GM10266 (cell line): Measurements from ENCODE around the gene THAP6.
A peak's percentile ranks its signal among the peaks of the same experiment; 100 is the strongest.

ENCODE experiments used
- DNase-seq: peaks from one replicate; pipeline ENCODE4 v3.0.0; 2012; ENCODE audit errors: extremely low spot score
- TF ChIP-seq, protein P1 (sequence below): IDR thresholded peaks from 2 replicates; pipeline ENCODE4 v1.5.1; 2012; ENCODE audit warnings: mild to moderate bottlenecking, low read depth; ENCODE audit not compliant: control insufficient read depth, insufficient read depth; ENCODE audit errors: missing control alignments

Gene THAP6

DNA sequence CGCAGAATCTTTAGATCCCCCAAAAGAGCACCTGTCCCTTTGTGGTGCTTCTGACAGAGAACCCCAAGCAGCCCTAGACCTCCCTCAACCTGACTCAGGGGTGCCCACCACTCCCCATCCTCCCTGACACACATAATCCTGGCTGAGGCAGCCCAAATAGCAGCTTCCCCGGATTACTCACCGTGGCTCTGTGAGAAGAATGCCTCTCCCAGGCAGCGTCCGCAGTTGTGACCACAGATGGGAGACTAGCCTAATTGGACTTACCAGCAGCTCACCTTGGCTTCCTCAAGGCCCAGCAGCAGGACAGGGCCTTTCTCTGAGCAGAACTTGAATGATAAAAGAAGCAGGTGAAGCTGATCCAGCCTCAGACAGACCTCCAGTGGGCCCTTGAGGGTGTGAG, 31.3 kb downstream of the THAP6 start:
- no peak for DNase-seq
- TF ChIP-seq, protein P1, sequence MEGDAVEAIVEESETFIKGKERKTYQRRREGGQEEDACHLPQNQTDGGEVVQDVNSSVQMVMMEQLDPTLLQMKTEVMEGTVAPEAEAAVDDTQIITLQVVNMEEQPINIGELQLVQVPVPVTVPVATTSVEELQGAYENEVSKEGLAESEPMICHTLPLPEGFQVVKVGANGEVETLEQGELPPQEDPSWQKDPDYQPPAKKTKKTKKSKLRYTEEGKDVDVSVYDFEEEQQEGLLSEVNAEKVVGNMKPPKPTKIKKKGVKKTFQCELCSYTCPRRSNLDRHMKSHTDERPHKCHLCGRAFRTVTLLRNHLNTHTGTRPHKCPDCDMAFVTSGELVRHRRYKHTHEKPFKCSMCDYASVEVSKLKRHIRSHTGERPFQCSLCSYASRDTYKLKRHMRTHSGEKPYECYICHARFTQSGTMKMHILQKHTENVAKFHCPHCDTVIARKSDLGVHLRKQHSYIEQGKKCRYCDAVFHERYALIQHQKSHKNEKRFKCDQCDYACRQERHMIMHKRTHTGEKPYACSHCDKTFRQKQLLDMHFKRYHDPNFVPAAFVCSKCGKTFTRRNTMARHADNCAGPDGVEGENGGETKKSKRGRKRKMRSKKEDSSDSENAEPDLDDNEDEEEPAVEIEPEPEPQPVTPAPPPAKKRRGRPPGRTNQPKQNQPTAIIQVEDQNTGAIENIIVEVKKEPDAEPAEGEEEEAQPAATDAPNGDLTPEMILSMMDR: no peak

DNA sequence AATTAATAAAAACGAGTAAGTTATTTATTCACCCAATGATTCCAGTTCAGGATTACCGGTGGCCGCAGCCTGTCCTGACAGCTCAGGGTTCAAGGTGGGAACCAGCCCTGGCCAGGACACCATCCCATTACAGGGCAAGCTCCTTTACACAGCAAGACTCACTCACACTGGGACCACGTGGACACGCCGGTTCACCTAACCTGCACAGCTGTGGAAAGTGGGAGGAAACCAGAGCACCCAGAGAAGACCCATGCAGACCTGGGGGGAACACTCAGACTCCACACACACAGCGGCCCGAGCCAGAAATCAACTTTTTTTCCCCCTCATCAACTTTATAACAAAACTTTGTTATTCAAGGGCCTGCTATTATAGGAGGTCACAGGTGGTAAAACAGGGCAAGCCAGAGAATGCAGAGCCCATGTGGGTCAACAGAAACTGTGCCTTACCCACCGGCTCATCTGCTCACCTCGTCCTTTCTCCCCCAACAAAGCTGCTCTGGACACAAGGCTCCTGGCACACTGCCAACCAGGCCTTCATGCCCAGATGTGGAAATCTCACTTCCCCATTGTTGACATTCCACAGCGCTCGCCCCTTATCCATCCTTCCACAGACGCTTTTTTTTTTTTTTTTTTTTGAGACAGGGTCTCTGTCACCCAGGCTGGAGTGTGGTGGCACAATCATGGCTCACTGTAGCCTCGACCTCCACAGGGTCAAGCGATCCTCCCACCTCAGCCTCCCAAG, 33.5 kb downstream of the THAP6 start:
- TF ChIP-seq, protein P1: no peak
- no peak for DNase-seq

DNA sequence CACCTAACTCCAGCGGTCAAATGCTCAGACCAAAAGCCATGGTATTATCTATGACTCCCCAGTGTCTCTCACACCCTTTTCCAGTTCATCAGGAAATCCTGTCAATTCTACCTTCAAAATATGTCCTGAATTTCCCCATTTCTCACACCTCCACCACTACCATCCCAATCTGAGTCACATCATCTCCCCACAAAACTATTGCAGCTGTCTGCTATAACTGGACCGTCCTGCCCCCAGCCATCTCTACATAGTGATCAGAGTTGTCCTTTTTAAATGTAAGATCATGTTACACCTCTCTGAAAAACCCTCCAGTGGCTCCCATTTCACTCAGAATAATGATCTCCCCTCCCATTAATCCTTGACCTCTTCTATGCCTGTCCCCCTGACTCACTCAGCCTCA, 34.7 kb downstream of the THAP6 start:
- no peak for DNase-seq
- TF ChIP-seq, protein P1: no peak

DNA sequence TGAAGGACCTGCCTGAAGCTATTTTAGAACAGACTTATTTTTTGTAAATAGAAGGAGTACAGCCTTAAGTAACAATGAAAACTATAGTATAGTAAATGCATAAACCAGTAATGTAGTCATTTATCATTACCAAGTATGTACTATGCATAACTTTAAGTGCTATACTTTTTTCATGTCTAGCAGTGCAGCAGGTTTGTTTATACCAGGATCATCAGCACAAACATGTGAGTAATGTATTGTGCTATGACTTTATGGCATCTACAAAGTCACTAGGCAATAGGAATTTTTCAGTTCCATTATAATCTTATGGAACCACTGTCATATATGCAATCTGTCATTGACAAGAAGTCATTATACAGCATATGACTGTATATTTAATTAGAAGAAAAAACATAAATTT, 38.2 kb downstream of the THAP6 start:
- TF ChIP-seq, protein P1: no peak
- no peak for DNase-seq

DNA sequence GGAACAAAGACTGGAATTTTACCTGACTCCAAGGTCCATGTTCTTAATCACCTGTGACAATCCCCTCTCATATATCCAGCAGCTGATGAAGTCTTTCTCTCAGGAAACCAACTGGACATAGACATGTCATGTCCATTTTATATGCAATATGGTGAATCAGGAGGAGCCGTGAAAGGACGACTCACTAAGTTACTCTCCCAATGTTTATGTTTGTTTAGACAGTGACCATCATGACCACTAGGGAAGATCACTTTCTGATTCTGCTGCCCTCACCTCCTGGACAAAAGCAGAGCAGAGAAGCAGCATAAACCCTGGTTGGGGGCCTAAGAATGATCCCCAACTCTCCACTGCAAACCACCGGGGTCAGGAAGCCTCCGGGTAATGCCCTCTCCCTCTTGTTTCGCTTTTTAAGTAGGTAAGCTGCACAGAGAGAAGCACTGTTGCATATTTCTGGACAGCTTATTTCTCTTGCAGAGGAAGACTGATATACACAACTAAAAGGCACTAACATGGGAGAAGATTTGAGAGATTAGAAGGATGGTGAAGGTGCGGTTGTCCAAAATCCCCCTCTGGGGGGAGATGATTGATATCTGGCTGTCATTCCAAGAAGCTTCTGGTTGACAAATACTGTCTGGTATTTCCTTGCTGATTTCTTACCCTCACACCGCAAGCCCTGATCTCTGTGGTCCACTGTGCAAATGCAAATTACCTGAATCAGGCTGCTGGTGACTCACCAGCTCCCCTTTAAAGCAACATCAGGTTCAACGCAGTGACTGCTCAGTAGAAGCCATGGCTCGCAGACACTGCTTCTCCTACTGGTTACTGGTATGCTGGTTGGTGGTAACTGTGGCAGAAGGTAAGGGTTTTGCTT, 41.3 kb downstream of the THAP6 start, which contains the start of gene ODAPH:
ODAPH (plus strand) TSS at position 773 of the 871 bp plus-strand sequence; CDS start at position 790, 17 bp downstream.
- DNase-seq: peak; percentile 10
- TF ChIP-seq, protein P1: no peak

- TF ChIP-seq, protein P1: no peak
- no peak for DNase-seq
Measured at GRCh38 chr4:75557696-75558095, 43.4 kb downstream of the THAP6 start.
